ENCODE results near the gene FBXL3. TPM values are rescaled to one million over a fixed set of nuclear protein-coding genes. Genes with fewer than 3 reads are reported as not detected.

The FBXL3 gene
- polyA plus RNA-seq, 4 donors: 20.6 to 43.1 (median 30.7) TPM

GRCh38 chr13:76974618-76974975, 52.4 kb downstream of the FBXL3 start:
- Histone ChIP-seq H3K36me3 (ENCODE audit: control insufficient read depth in 3 of 3, insufficient read depth in 2 of 3, low read depth in 1 of 3, low read length in 3 of 3) (no peaks in the 10 kb centered on the region), H3K4me3 (ENCODE audit: low read depth in 1 of 3, low read length in 3 of 3) (no peak overlapping the region), H3K27ac (ENCODE audit: low read depth in 1 of 3, low read length in 2 of 3) (no peak overlapping the region), H3K27me3 (ENCODE audit: control insufficient read depth in 3 of 3, insufficient read depth in 3 of 3, low read length in 3 of 3) (no peaks in the 10 kb centered on the region), H3K9me3 (ENCODE audit: control insufficient read depth in 2 of 2, insufficient read depth in 1 of 2, low read depth in 1 of 2, low read length in 1 of 2) (no peaks in the 10 kb centered on the region), H3K4me1 (ENCODE audit: control insufficient read depth in 3 of 3, insufficient read depth in 2 of 3, low read depth in 1 of 3, low read length in 2 of 3) (no peaks in the 10 kb centered on the region)
- WGBS, 3 donors: 70 to 84% (median 73%) methylated on average over 3 of the region's 3 CpGs
- DNase-seq (no peak), FAIRE-seq (no peak)

- H3K36me3 ChIP-seq (ENCODE audit: control insufficient read depth in 3 of 3, insufficient read depth in 2 of 3, low read depth in 1 of 3, low read length in 3 of 3): no peaks in the 10 kb centered on the region
- H3K27me3 ChIP-seq (ENCODE audit: control insufficient read depth in 3 of 3, insufficient read depth in 3 of 3, low read length in 3 of 3): no peaks in the 10 kb centered on the region
- no peaks in the 10 kb centered on the region for H3K4me1 ChIP-seq (ENCODE audit: control insufficient read depth in 3 of 3, insufficient read depth in 2 of 3, low read depth in 1 of 3, low read length in 2 of 3)
- WGBS, 3 donors: 83 to 90% (median 87%) methylated on average over 6 of the region's 6 CpGs
- FAIRE-seq (no peak), DNase-seq (no peak)
- no peak overlapping the region for H3K4me3 ChIP-seq (ENCODE audit: low read depth in 1 of 3, low read length in 3 of 3)
- no peak overlapping the region for H3K27ac ChIP-seq (ENCODE audit: low read depth in 1 of 3, low read length in 2 of 3)
- H3K9me3 ChIP-seq (ENCODE audit: control insufficient read depth in 2 of 2, insufficient read depth in 1 of 2, low read depth in 1 of 2, low read length in 1 of 2): no peaks in the 10 kb centered on the region
These were observed 52.9 kb downstream of the FBXL3 start for GRCh38 chr13:76973920-76974617.

- WGBS, 3 donors: 58 to 65% (median 59%) methylated on average over 19 of the region's 19 CpGs
- peaks cover 0 to 2% (median 0%) of the 10 kb centered on the region in 3 donors for H3K27me3 ChIP-seq (ENCODE audit: control insufficient read depth in 3 of 3, insufficient read depth in 3 of 3, low read length in 3 of 3)
- H3K27ac ChIP-seq (ENCODE audit: low read depth in 1 of 3, low read length in 2 of 3): no peak overlapping the region
- H3K4me3 ChIP-seq (ENCODE audit: low read depth in 1 of 3, low read length in 3 of 3): no peak overlapping the region
- no peaks in the 10 kb centered on the region for H3K9me3 ChIP-seq (ENCODE audit: control insufficient read depth in 2 of 2, insufficient read depth in 1 of 2, low read depth in 1 of 2, low read length in 1 of 2)
- DNase-seq (no peak), FAIRE-seq (no peak)
- H3K4me1 ChIP-seq (ENCODE audit: control insufficient read depth in 3 of 3, insufficient read depth in 2 of 3, low read depth in 1 of 3, low read length in 2 of 3): no peaks in the 10 kb centered on the region
- H3K36me3 ChIP-seq (ENCODE audit: control insufficient read depth in 3 of 3, insufficient read depth in 2 of 3, low read depth in 1 of 3, low read length in 3 of 3): no peaks in the 10 kb centered on the region
These were observed 54.8 kb downstream of the FBXL3 start for GRCh38 chr13:76971851-76972829.

- Histone ChIP-seq H3K4me3 (ENCODE audit: low read depth in 1 of 3, low read length in 3 of 3) (no peak overlapping the region), H3K27me3 (ENCODE audit: control insufficient read depth in 3 of 3, insufficient read depth in 3 of 3, low read length in 3 of 3) (peaks cover 0 to 2% (median 0%) of the 10 kb centered on the region in 3 donors), H3K27ac (ENCODE audit: low read depth in 1 of 3, low read length in 2 of 3) (no peak overlapping the region), H3K4me1 (ENCODE audit: control insufficient read depth in 3 of 3, insufficient read depth in 2 of 3, low read depth in 1 of 3, low read length in 2 of 3) (no peaks in the 10 kb centered on the region), H3K36me3 (ENCODE audit: control insufficient read depth in 3 of 3, insufficient read depth in 2 of 3, low read depth in 1 of 3, low read length in 3 of 3) (no peaks in the 10 kb centered on the region), H3K9me3 (ENCODE audit: control insufficient read depth in 2 of 2, insufficient read depth in 1 of 2, low read depth in 1 of 2, low read length in 1 of 2) (no peaks in the 10 kb centered on the region)
- FAIRE-seq: no peak
- 34 to 52% (median 34%) methylated on average over 3 of the region's 3 CpGs for WGBS, 3 donors
- DNase-seq: no peak
These were observed 55.7 kb downstream of the FBXL3 start for GRCh38 chr13:76971215-76971614.

GRCh38 chr13:76969488-76970365, 57.2 kb downstream of the FBXL3 start:
- H3K4me3 ChIP-seq (ENCODE audit: low read depth in 1 of 3, low read length in 3 of 3): no peak overlapping the region
- H3K9me3 ChIP-seq (ENCODE audit: control insufficient read depth in 2 of 2, insufficient read depth in 1 of 2, low read depth in 1 of 2, low read length in 1 of 2): no peaks in the 10 kb centered on the region
- peaks cover 0 to 6% (median 0%) of the 10 kb centered on the region in 3 donors for H3K4me1 ChIP-seq (ENCODE audit: control insufficient read depth in 3 of 3, insufficient read depth in 2 of 3, low read depth in 1 of 3, low read length in 2 of 3)
- H3K27ac ChIP-seq (ENCODE audit: low read depth in 1 of 3, low read length in 2 of 3): no peak overlapping the region
- FAIRE-seq (no peak), DNase-seq (no peak)
- WGBS, 3 donors: 61 to 80% (median 62%) methylated on average over 5 of the region's 5 CpGs
- no peaks in the 10 kb centered on the region for H3K36me3 ChIP-seq (ENCODE audit: control insufficient read depth in 3 of 3, insufficient read depth in 2 of 3, low read depth in 1 of 3, low read length in 3 of 3)
- H3K27me3 ChIP-seq (ENCODE audit: control insufficient read depth in 3 of 3, insufficient read depth in 3 of 3, low read length in 3 of 3): peaks cover 0 to 2% (median 0%) of the 10 kb centered on the region in 3 donors

GRCh38 chr13:76968041-76968440, 58.9 kb downstream of the FBXL3 start:
- 81 to 88% (median 82%) methylated on average over 6 of the region's 6 CpGs for WGBS, 3 donors
- H3K4me1 ChIP-seq (ENCODE audit: control insufficient read depth in 3 of 3, insufficient read depth in 2 of 3, low read depth in 1 of 3, low read length in 2 of 3): peaks cover 0 to 6% (median 0%) of the 10 kb centered on the region in 3 donors
- peaks cover 0 to 2% (median 0%) of the 10 kb centered on the region in 3 donors for H3K27me3 ChIP-seq (ENCODE audit: control insufficient read depth in 3 of 3, insufficient read depth in 3 of 3, low read length in 3 of 3)
- no peak overlapping the region for H3K27ac ChIP-seq (ENCODE audit: low read depth in 1 of 3, low read length in 2 of 3)
- no peaks in the 10 kb centered on the region for H3K9me3 ChIP-seq (ENCODE audit: control insufficient read depth in 2 of 2, insufficient read depth in 1 of 2, low read depth in 1 of 2, low read length in 1 of 2)
- no peaks in the 10 kb centered on the region for H3K36me3 ChIP-seq (ENCODE audit: control insufficient read depth in 3 of 3, insufficient read depth in 2 of 3, low read depth in 1 of 3, low read length in 3 of 3)
- no peak overlapping the region for H3K4me3 ChIP-seq (ENCODE audit: low read depth in 1 of 3, low read length in 3 of 3)
- no peak for FAIRE-seq
- no peak for DNase-seq

- WGBS, 3 donors: 52 to 77% (median 62%) methylated on average over 6 of the region's 6 CpGs
- Histone ChIP-seq H3K36me3 (ENCODE audit: control insufficient read depth in 3 of 3, insufficient read depth in 2 of 3, low read depth in 1 of 3, low read length in 3 of 3) (no peaks in the 10 kb centered on the region), H3K4me1 (ENCODE audit: control insufficient read depth in 3 of 3, insufficient read depth in 2 of 3, low read depth in 1 of 3, low read length in 2 of 3) (peaks cover 0 to 6% (median 0%) of the 10 kb centered on the region in 3 donors), H3K27me3 (ENCODE audit: control insufficient read depth in 3 of 3, insufficient read depth in 3 of 3, low read length in 3 of 3) (peaks cover 0 to 2% (median 0%) of the 10 kb centered on the region in 3 donors), H3K27ac (ENCODE audit: low read depth in 1 of 3, low read length in 2 of 3) (no peak overlapping the region), H3K4me3 (ENCODE audit: low read depth in 1 of 3, low read length in 3 of 3) (no peak overlapping the region), H3K9me3 (ENCODE audit: control insufficient read depth in 2 of 2, insufficient read depth in 1 of 2, low read depth in 1 of 2, low read length in 1 of 2) (no peaks in the 10 kb centered on the region)
- DNase-seq (no peak), FAIRE-seq (no peak)
These were observed 59.9 kb downstream of the FBXL3 start for GRCh38 chr13:76967031-76967430.
